Ovary (tissue), 3 donors: Measurements from ENCODE around the gene DENND6B.

Experiments used
- POLR2A ChIP-seq: fragments of 450-650 bp; IDR thresholded peaks from one replicate; pipeline ENCODE4 v1.6.1; 2017; ENCODE audit warnings: antibody characterized with exemption, mild to moderate bottlenecking, moderate library complexity
- TF ChIP-seq, protein P1 (sequence below), 3 donors: fragments of 450-650 bp in 2 of 3; fragments of 200-600 bp in 1 of 3; IDR thresholded peaks; one replicate each; pipeline versions ENCODE4 v1.5.1 to v1.8.0; 2016 to 2022; ENCODE audit warnings: antibody characterized with exemption in 3 of 3, mild to moderate bottlenecking in 1 of 3
- donor health status: DM: no; HTN: no; CAD: no.

DNA sequence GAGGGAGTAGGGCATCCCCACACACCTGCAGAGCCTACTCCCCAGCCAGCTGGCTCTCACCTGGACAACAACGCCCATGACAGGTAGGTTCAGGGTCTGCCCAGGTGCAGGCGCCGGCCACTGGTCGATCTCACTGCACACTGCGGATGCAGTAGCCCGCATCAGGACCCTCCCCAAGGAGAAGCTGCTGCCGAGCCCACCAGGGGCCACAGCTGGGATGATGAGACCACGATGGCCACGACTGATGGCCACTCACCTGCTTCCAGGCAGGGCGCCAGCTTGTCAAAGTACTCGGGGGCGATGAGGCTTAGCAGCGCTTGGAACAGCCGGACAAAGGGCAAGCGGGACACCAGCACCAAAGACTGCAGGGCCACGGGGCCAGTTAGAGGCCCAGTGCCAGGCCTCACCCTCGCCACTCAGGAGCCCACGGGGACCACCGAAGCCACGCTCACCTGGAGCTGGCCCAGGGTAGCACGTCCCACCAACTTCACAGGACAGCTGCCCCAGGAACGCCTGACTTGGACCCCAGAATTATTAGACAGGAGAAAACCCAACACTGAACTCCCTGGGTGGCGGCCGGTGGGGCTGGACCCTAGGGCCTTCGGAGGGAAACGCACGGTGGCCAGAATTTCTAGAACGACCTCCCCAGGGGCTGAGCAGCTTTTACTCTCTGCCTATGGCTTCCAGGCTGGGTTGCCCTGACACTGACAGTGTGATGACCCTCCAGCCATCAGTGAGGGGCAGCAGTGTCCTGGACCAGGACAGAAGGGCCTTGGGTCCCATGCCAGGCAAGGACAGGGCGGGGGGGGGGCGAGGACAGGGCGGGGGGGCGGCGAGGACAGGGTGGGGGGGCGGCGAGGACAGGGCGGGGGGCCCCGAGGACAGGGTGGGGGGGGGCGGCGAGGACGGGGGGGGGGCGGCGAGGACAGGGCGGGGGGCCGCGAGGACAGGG is 10.4 kb downstream of the DENND6B start:
- TF ChIP-seq, protein P1, sequence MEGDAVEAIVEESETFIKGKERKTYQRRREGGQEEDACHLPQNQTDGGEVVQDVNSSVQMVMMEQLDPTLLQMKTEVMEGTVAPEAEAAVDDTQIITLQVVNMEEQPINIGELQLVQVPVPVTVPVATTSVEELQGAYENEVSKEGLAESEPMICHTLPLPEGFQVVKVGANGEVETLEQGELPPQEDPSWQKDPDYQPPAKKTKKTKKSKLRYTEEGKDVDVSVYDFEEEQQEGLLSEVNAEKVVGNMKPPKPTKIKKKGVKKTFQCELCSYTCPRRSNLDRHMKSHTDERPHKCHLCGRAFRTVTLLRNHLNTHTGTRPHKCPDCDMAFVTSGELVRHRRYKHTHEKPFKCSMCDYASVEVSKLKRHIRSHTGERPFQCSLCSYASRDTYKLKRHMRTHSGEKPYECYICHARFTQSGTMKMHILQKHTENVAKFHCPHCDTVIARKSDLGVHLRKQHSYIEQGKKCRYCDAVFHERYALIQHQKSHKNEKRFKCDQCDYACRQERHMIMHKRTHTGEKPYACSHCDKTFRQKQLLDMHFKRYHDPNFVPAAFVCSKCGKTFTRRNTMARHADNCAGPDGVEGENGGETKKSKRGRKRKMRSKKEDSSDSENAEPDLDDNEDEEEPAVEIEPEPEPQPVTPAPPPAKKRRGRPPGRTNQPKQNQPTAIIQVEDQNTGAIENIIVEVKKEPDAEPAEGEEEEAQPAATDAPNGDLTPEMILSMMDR (IDR thresholded peaks at IDR 0.05) = no peak
- TF ChIP-seq POLR2A = no peak
